Measurements from ENCODE around the gene CRACR2B.

The CRACR2B gene

DNA sequence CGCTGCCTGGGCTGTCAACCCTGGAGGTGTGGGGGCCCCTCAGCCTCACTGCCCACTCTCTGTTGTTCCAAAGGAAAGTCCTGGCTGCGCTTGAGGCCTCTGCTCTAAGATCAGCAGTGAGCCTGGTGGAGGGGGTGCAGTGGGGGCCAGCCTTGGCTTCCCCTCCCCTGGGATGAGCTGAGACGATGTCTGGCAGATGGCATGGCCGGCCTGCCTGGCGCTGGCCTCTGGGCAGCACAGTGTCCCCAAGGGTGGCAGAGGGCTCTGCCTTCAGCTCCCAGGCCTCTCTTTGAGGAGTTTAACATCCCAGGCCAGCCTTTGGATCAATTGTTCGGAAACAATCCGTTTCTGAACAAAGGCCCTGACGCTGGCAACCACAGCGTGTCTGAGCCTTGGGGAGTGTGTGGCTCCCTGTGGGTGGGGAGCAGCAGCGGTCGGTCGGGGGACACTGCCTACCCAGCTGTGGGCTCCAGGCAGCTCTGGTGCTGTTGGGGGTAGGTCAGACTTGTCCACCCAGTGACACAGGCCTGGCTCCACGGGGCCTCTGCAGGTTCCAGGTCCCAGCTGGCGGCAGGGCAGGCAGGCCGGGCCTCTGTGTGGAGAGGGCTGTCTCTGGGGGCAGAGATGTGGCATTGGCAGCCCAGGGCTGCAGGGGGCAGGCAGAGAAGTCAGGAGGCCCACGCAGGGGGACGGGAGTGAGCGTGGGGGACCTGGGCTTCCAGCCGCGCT, 27.0 kb downstream of the CRACR2B start:
- no peak for DNase-seq (ENCODE audit: low read depth)

GRCh38 chr11:855330-855674, 27.6 kb downstream of the CRACR2B start:
- DNase-seq (ENCODE audit: low read depth): no peak

DNA sequence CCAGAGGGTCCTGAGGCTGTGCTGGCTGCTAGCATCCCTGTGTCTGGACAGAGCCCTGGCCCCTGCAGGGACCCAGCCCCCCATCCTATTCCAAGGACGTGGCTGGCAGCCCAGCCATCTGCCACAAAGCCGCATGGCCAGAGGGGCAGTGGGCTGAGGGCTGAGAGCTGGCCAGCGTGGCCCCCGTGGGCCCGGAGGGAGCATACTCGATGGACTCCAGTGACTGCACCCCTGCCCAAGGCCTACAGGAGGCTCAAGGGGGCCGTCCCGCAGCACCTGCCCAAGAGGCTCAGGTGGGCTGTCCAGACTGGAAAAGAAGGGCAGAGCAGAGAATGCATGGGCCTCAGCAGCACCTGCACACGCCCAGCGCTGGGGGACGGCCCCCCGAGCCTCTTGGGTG, 28.1 kb downstream of the CRACR2B start:
- no peak for DNase-seq (ENCODE audit: low read depth)

DNA sequence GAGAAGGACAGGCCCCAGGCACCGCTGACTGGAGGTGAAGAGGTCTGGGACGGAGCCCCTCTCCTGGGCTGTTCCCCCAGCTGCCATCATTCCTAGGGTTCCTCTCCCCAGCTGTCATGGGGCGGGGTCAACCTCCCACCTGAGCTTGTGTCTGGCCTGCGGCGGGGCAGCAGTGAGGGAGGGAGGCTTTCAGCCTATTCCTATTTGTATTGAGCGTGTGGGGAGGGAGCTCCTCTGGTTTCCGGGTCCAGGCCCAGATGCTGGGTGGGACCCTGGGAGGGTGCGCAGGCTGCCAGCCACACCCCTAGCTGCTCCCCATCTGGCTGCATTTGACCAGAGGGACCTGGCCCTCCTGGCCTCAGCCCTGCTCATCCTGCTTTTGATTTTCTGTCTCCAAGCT, 28.7 kb downstream of the CRACR2B start:
- DNase-seq (ENCODE audit: low read depth): no peak

- DNase-seq (ENCODE audit: low read depth): no peak
These were observed 30.5 kb downstream of the CRACR2B start for GRCh38 chr11:858053-858761.

GRCh38 chr11:858762-859339, 31.1 kb downstream of the CRACR2B start:
- DNase-seq (ENCODE audit: low read depth): no peak

DNA sequence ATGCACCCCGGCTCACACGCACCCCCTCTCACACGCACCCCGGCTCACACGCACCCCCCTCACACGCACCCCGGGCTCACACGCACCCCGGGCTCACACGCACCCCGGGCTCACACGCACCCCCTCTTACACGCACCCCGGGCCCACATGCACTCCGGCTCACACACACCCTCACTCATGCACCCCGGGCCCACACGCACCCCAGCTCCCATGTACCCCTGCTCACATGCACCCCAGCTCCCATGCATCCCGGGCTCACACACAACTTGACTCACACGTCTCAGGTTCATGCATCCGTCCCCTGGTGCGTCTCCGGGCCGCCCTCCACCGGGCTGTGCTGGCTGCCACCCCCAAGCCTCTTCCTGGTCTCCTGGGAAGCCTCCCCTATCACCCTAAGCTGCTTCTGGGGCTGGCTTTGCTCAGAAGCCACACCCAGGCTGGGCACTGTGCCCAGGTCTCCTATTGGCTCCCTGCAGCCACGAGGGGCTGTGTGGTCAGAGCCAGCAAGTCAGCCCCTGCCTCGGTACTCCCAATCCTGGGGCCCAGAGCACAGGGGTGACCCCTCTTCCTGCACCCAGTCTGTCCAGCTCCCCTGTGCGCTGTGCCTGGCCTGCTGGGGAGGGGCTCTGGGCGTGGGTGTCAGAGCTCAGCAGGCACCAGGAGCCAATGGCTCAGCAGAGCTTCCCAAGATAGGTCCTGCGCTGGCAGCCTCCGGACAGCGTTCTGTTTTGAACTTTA, 31.8 kb downstream of the CRACR2B start:
- DNase-seq (ENCODE audit: low read depth): no peak

- no peak for DNase-seq (ENCODE audit: low read depth)
These were observed 32.8 kb downstream of the CRACR2B start for GRCh38 chr11:860234-861104.

DNA sequence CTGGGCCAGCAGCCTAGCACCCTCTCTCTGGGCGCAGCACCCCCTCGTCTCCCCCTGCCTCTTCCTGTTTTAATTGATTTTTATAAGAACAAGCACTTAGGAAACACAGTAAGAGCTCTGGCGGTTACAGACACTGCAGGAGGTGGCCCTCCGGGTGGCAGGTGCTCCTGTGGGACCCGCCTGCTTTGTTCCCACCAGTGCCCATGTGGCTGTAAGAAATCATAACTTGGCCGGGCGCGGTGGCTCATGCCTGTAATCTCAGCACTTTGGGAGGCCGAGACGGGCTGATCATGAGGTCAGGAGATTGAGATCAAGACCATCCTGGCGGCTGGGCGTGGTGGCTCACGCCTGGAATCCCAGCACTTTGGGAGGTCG, 33.4 kb downstream of the CRACR2B start:
- no peak for DNase-seq (ENCODE audit: low read depth)

DNA sequence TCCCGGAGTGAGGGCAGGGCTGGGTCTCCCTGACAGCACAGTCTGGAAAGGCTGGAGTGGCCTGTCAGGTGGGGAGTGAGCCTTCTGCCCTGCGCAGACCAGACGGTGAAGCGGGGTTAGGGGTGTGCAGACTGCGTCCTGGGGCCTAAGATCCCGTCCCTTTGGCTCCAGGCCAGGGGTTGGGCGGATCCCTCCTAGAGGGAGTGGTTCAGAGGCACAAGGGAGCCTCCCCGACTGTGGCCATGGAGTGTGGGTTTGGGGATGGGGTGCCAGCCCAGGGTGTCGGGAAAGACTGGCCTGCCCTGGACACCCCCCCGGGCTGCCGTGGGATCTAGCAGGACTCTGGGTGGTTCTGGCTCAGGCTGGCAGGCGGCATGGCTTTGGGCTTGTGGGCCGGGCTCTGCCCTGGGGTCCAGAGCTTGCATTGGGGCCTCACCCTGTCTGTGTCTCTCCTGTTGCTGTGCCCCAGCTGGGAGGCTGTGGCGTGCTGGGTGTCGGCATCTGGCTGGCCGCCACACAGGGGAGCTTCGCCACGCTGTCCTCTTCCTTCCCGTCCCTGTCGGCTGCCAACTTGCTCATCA, 34.5 kb downstream of the CRACR2B start:
- no peak for DNase-seq (ENCODE audit: low read depth)

GRCh38 chr11:862696-863022, 34.9 kb downstream of the CRACR2B start:
- DNase-seq (ENCODE audit: low read depth): no peak

GRCh38 chr11:863023-863909, 35.5 kb downstream of the CRACR2B start:
- DNase-seq (ENCODE audit: low read depth): no peak

- no peak for DNase-seq (ENCODE audit: low read depth)
These were observed 36.5 kb downstream of the CRACR2B start for GRCh38 chr11:863910-864827.

DNA sequence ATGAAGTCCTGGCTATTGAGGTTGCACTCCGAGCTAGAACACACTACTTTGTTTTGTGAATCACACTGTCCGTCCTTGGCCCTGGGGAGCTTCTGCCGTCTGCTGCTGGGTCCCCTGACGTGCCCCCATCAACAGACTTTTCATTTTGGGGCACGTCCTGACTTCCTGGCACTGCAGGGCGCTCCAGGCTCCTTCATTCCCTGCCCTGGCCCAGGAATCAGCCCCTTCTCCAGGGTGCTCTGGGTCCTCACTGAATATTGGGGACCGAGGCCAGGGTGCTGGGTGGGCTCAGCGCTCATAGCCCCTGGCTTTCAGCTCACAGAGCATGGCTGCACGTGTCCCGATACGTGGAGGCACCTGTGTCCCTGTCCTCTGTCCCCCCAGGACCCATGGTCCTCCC, 37.2 kb downstream of the CRACR2B start:
- no peak for DNase-seq (ENCODE audit: low read depth)

DNA sequence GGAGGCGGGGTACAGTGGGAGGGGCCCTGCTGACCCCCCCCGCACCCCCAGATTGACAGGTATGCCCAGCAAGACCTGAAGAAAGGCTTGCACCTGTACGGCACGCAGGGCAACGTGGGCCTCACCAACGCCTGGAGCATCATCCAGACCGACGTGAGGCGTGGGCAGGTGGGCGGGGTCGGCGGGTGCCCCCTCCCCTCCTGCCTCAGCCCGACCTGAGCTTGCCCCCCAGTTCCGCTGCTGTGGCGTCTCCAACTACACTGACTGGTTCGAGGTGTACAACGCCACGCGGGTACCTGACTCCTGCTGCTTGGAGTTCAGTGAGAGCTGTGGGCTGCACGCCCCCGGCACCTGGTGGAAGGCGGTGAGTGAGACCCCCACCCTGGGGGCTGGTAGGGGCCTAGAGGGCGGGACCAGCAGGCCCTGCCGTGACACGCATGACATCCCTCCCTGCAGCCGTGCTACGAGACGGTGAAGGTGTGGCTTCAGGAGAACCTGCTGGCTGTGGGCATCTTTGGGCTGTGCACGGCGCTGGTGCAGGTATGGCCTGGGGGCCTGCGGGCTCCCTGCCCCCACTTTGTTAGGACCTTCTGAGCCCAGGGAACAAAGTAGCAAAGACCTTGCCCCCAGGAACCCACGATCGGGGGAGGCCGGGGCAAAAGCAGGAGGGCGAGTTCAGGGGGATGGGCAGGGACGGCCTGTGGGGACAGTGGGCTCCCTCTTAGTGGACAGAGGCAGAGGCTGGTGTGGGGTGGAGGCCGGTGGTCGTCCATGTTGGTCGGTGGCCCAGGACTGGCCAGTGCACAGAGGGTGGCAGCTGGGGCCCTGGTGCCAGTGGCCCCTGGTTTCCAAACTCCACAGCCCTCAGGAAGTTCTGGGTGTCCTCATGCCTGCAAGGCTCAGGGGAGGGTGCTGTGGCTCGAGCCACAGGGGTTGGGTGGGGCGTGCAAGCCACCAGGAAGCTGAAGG, 38.0 kb downstream of the CRACR2B start:
- DNase-seq (ENCODE audit: low read depth): no peak

GRCh38 chr11:866481-866880, 38.8 kb downstream of the CRACR2B start:
- DNase-seq (ENCODE audit: low read depth): no peak

GRCh38 chr11:867856-868358, 40.2 kb downstream of the CRACR2B start:
- no peak for DNase-seq (ENCODE audit: low read depth)

- DNase-seq (ENCODE audit: low read depth): no peak
These were observed 40.7 kb downstream of the CRACR2B start for GRCh38 chr11:868394-868793.
